HG03439 (cell line): ENCODE measurements around the gene KRTAP2-1.
"Not testable (repeated sequence)": the region's sequence is repeated elsewhere in the genome, so short reads cannot be mapped to it uniquely, and the experiment has no call there.

Experiments used
- ATAC-seq: cut with Tn5 transposase; IDR thresholded peaks from one replicate; pipeline ENCODE4 v1.9.1; 2021; ENCODE audit warnings: mild to moderate bottlenecking, moderate library complexity; ENCODE audit not compliant: unreplicated experiment

Gene KRTAP2-1

GRCh38 chr17:41046735-41047465 lies at the start of gene KRTAP2-1:
KRTAP2-1 (minus strand) TSS chr17:41047316; CDS start chr17:41047267, 49 bp downstream.
- not testable (repeated sequence) for ATAC-seq

GRCh38 chr17:41096055-41096454 lies 48.9 kb upstream of the KRTAP2-1 start:
- no peak for ATAC-seq

- not testable (repeated sequence) for ATAC-seq
Observed at GRCh38 chr17:41088760-41089352, 41.7 kb upstream of the KRTAP2-1 start.

GRCh38 chr17:41084100-41084856 lies 37.2 kb upstream of the KRTAP2-1 start, which contains the start of gene KRTAP4-7:
KRTAP4-7 (plus strand) TSS chr17:41084150; CDS start chr17:41084207, 57 bp downstream.
- ATAC-seq: not testable (repeated sequence)

- ATAC-seq: not testable (repeated sequence)
Observed at GRCh38 chr17:41083427-41083826, 36.3 kb upstream of the KRTAP2-1 start.

- no peak for ATAC-seq
Observed at GRCh38 chr17:41082626-41083025, 35.5 kb upstream of the KRTAP2-1 start.

GRCh38 chr17:41076788-41077187 lies 29.7 kb upstream of the KRTAP2-1 start:
- ATAC-seq: no peak

GRCh38 chr17:41073676-41074075 lies 26.6 kb upstream of the KRTAP2-1 start:
- no peak for ATAC-seq

GRCh38 chr17:41071606-41072360 lies 24.7 kb upstream of the KRTAP2-1 start:
- ATAC-seq: no peak

- no peak for ATAC-seq
Observed at GRCh38 chr17:41069031-41069430, 21.9 kb upstream of the KRTAP2-1 start.

GRCh38 chr17:41067281-41067680 lies 20.2 kb upstream of the KRTAP2-1 start:
- ATAC-seq: no peak

- no peak for ATAC-seq
Observed at GRCh38 chr17:41065829-41066624, 18.9 kb upstream of the KRTAP2-1 start, which contains the start of gene KRTAP2-4. KRTAP2-4 (minus strand) TSS chr17:41065879; CDS start chr17:41065845, 34 bp downstream.

- not testable (repeated sequence) for ATAC-seq
Observed at GRCh38 chr17:41065016-41065689, 18.0 kb upstream of the KRTAP2-1 start.

- ATAC-seq: no peak
Observed at GRCh38 chr17:41064301-41064700, 17.2 kb upstream of the KRTAP2-1 start.

GRCh38 chr17:41063449-41063848 lies 16.3 kb upstream of the KRTAP2-1 start:
- no peak for ATAC-seq

- ATAC-seq: no peak
Observed at GRCh38 chr17:41061964-41062363, 14.8 kb upstream of the KRTAP2-1 start.

GRCh38 chr17:41060052-41060604 lies 13.0 kb upstream of the KRTAP2-1 start, which contains the start of gene KRTAP2-3:
KRTAP2-3 (minus strand) TSS chr17:41060114; CDS start chr17:41060050, 64 bp downstream.
- no peak for ATAC-seq

- not testable (repeated sequence) for ATAC-seq
Observed at GRCh38 chr17:41059276-41060051, 12.3 kb upstream of the KRTAP2-1 start.
